GM12891 (cell line): ENCODE data around the gene ANKRD44.

Experiments used
- PAX5 ChIP-seq: IDR thresholded peaks from 2 replicates; pipeline ENCODE4 v1.6.1; 2011; ENCODE audit warnings: low read length, moderate library complexity, mild to moderate bottlenecking; ENCODE audit not compliant: insufficient read depth, severe bottlenecking
- POLR2A ChIP-seq: IDR thresholded peaks from 2 replicates; pipeline ENCODE4 v1.6.1; 2011; ENCODE audit warnings: low read depth, low read length, control low read depth
- POLR2AphosphoS5 ChIP-seq: IDR thresholded peaks from 2 replicates; pipeline ENCODE4 v1.6.1; 2011; ENCODE audit warnings: low read depth, low read length, control low read depth
- SPI1 ChIP-seq: IDR thresholded peaks from 2 replicates; pipeline ENCODE4 v1.6.1; 2011; ENCODE audit warnings: low read depth, low read length, control low read depth
- TAF1 ChIP-seq: IDR thresholded peaks from 2 replicates; pipeline ENCODE4 v1.6.1; 2011; ENCODE audit warnings: low read depth, low read length, control low read depth

GRCh38 chr2:196961889-196962288 lies 348.7 kb downstream of the ANKRD44 start:
- TF ChIP-seq POLR2AphosphoS5 = no peak
- TF ChIP-seq POLR2A = no peak
- TF ChIP-seq PAX5 = no peak
- TF ChIP-seq TAF1 = no peak
- TF ChIP-seq SPI1 = peak; percentile 12; the same call in 1 of the 2 replicates
